Urinary bladder (tissue), 4 donors: Measurements from ENCODE around the gene CDRT15L2. TPM values are rescaled to one million over a fixed set of nuclear protein-coding genes. Genes with fewer than 3 reads are reported as not detected.
"Not testable (repeated sequence)": the region's sequence is repeated elsewhere in the genome, so short reads cannot be mapped to it uniquely, and the experiment has no call there.

ENCODE experiments used
- DNase-seq: peaks from one replicate; pipeline ENCODE4 v3.0.0-alpha.2; 2015; ENCODE audit errors: extremely low spot score
- H3K27ac ChIP-seq: one replicate; pipeline ENCODE4 v1.5.1; 2013; ENCODE audit warnings: low read depth, mild to moderate bottlenecking, moderate library complexity
- H3K36me3 ChIP-seq: one replicate; pipeline ENCODE4 v1.6.1; 2013; ENCODE audit warnings: mild to moderate bottlenecking, moderate library complexity; ENCODE audit not compliant: insufficient read depth
- H3K4me1 ChIP-seq: one replicate; pipeline ENCODE4 v1.6.1; 2013; ENCODE audit warnings: mild to moderate bottlenecking, moderate library complexity; ENCODE audit not compliant: insufficient read depth
- H3K4me3 ChIP-seq: one replicate; pipeline ENCODE4 v1.5.1; 2013; ENCODE audit warnings: low read depth, low read length
- WGBS: extraction: QIAGEN DNeasy Blood & Tissue Kit; methylation state at CpG from one replicate; pipeline ENCODE4 v1.1.7; 2013; 5-methylcytosine and 5-hydroxymethylcytosine counted together
- polyA plus RNA-seq: library from polyadenylated mRNA; stranded (reverse); fragments of 200-250 nt; gene quantifications from one replicate; pipeline ENCODE4 v1.2.3, GENCODE V29; 2013
- small RNA-seq: library from RNA; depleted of rRNA; stranded (forward); fragments of <200 nt; gene quantifications from one replicate; pipeline ENCODE3, GENCODE V24; 2014
- total RNA-seq: library from RNA; depleted of rRNA; stranded (reverse); fragments of >200 nt; gene quantifications from one replicate; pipeline ENCODE4 v1.2.3, GENCODE V29; 2014
- donor health status: healthy with polysubstance abuse.
- donor health status: healthy.

CDRT15L2 gene
- total and polyA plus RNA-seq, 2 donors, result not detected

GRCh38 chr17:20605568-20605967 is 26.0 kb downstream of the CDRT15L2 start:
- not testable (repeated sequence) for H3K36me3 ChIP-seq, DNase-seq
- WGBS, result 94% methylated on average over 1 of the region's 1 CpG

GRCh38 chr17:20609490-20609889 is 30.0 kb downstream of the CDRT15L2 start:
- H3K36me3 ChIP-seq, H3K4me1 ChIP-seq, DNase-seq, H3K4me3 ChIP-seq, H3K27ac ChIP-seq: not testable (repeated sequence)
- WGBS, result 78% methylated on average over 3 of the region's 3 CpGs

More at GRCh38 chr17:20605568-20605967, 26.0 kb downstream of the CDRT15L2 start:
- H3K27ac ChIP-seq, H3K4me1 ChIP-seq, H3K4me3 ChIP-seq: not testable (repeated sequence)

GRCh38 chr17:20611309-20611708 is 31.8 kb downstream of the CDRT15L2 start:
- Histone ChIP-seq H3K4me3 (no peak overlapping the region), H3K36me3 (no peaks in the 10 kb centered on the region), H3K27ac (no peak overlapping the region), H3K4me1 (no peaks in the 10 kb centered on the region)
- 82% methylated on average over 8 of the region's 8 CpGs for WGBS
- no peak for DNase-seq

DNA sequence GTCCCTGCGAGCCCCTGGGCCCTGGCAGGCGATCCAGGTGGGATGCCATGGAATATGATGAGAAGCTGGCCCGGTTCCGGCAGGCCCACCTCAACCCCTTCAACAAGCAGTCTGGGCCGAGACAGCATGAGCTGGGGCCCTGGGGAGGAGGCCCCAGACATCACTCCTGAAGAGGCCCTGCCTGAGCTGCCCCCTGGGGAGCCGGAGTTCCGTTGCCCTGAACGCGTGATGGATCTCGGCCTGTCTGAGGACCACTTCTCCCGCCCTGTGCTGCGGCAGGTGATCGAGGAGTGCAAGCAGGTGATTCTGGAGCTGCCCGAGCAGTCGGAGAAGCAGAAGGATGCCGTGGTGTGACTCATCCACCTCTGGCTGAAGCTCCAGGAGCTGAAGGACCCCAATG is 33.1 kb downstream of the CDRT15L2 start:
- whole genome bisulfite sequencing, result 94% methylated on average over 16 of the region's 16 CpGs
- no peak overlapping the region for H3K4me3 ChIP-seq
- H3K27ac ChIP-seq, result no peak overlapping the region
- no peak for DNase-seq
- H3K36me3 ChIP-seq, result no peaks in the 10 kb centered on the region
- no peaks in the 10 kb centered on the region for H3K4me1 ChIP-seq

GRCh38 chr17:20613248-20613647 is 33.7 kb downstream of the CDRT15L2 start:
- 91% methylated on average over 16 of the region's 16 CpGs for WGBS
- no peak overlapping the region for H3K4me3 ChIP-seq
- no peaks in the 10 kb centered on the region for H3K36me3 ChIP-seq
- no peak overlapping the region for H3K27ac ChIP-seq
- DNase-seq, result no peak
- no peaks in the 10 kb centered on the region for H3K4me1 ChIP-seq

- H3K4me1 ChIP-seq, result no peaks in the 10 kb centered on the region
- whole genome bisulfite sequencing, result 94% methylated on average over 13 of the region's 13 CpGs
- H3K27ac ChIP-seq, result no peak overlapping the region
- H3K4me3 ChIP-seq, result no peak overlapping the region
- no peaks in the 10 kb centered on the region for H3K36me3 ChIP-seq
- DNase-seq, result no peak
Measured at GRCh38 chr17:20613905-20614304, 34.4 kb downstream of the CDRT15L2 start.

DNA sequence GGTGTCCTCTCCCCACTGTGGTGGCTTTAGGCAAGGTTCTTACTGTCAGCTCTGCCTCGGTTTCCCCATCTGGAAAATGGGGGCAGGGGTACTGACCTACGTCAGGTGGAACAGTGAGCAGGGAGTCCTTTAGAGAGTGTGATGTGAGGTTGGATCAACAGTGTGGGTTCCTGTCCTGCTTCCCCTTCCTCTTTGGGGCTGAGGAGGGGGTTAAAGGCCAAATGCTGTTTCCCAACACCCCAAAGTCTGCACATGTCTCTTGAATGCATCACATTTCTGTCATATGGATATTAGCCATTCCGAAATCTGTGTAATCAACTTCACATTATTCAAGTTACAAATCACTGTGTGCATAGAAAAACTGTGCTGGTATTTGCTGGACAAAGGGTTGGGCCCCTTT is 35.9 kb downstream of the CDRT15L2 start:
- WGBS, result 83% methylated on average over 3 of the region's 3 CpGs
- not testable (repeated sequence) for H3K4me3 ChIP-seq, H3K4me1 ChIP-seq

More for the DNA sequence above, 35.9 kb downstream of the CDRT15L2 start:
- DNase-seq, H3K36me3 ChIP-seq, H3K27ac ChIP-seq: not testable (repeated sequence)

Small RNA genes lying within 50 kb of the gene (small RNA-seq; reads per million reads assigned to genes)
- gene AC015818.1, result not detected
- gene AC087499.1, result not detected
- not detected for gene AC087499.3

Other genes starting within 250 kb of the CDRT15L2 start
- gene LGALS9B, start 112.2 kb upstream of the CDRT15L2 start, total RNA-seq, result not detected
- not detected for gene LGALS9B, start 112.2 kb upstream of the CDRT15L2 start, polyA plus RNA-seq